HG02840 (cell line): Measurements from ENCODE around the gene SYNE4.
"Not testable (repeated sequence)": the region's sequence is repeated elsewhere in the genome, so short reads cannot be mapped to it uniquely, and the experiment has no call there.

Experiments
- ATAC-seq: cut with Tn5 transposase; IDR thresholded peaks from one replicate; pipeline ENCODE4 v1.9.1; 2021; ENCODE audit warnings: mild to moderate bottlenecking, moderate library complexity, moderate number of reproducible peaks; ENCODE audit not compliant: unreplicated experiment, low FRiP score

SYNE4 gene, protein sequence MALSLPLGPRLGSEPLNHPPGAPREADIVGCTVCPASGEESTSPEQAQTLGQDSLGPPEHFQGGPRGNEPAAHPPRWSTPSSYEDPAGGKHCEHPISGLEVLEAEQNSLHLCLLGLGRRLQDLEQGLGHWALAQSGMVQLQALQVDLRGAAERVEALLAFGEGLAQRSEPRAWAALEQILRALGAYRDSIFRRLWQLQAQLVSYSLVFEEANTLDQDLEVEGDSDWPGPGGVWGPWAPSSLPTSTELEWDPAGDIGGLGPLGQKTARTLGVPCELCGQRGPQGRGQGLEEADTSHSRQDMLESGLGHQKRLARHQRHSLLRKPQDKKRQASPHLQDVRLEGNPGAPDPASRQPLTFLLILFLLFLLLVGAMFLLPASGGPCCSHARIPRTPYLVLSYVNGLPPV

DNA sequence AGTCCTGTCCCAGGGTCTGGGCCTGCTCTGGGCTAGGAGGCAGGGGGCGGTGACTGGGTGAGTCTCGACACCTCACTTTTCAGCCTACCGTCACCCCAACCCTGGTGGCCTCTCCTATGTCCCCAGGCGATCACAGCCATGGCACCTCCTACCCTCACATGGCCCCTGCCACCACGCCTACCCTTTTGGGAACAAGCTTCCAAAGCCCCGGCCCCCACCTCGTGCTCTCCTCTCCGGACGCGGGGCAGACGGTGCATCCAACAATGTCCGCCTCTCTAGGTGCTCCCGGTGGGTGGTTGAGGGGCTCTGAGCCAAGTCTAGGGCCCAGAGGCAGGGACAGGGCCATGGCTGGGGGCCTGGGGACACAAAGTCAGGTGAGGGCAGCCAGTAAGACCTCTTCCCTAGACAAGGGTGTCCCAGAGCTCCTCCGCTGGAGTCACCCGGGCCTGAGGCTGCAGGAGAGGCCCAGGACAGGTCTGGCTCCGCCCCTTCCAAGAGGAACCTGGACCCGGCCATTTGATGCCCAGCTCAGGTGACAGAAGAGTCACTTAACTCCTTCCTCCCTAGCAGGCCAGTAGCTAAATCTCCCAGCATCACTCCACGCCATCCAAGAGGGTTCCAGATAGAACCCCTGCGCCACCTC, at the start of gene SYNE4:
Gene SYNE4 (minus strand): TSS at position 478 of the 643 bp plus-strand sequence. CDS start 132 bp downstream, at position 346.
- no peak for ATAC-seq

DNA sequence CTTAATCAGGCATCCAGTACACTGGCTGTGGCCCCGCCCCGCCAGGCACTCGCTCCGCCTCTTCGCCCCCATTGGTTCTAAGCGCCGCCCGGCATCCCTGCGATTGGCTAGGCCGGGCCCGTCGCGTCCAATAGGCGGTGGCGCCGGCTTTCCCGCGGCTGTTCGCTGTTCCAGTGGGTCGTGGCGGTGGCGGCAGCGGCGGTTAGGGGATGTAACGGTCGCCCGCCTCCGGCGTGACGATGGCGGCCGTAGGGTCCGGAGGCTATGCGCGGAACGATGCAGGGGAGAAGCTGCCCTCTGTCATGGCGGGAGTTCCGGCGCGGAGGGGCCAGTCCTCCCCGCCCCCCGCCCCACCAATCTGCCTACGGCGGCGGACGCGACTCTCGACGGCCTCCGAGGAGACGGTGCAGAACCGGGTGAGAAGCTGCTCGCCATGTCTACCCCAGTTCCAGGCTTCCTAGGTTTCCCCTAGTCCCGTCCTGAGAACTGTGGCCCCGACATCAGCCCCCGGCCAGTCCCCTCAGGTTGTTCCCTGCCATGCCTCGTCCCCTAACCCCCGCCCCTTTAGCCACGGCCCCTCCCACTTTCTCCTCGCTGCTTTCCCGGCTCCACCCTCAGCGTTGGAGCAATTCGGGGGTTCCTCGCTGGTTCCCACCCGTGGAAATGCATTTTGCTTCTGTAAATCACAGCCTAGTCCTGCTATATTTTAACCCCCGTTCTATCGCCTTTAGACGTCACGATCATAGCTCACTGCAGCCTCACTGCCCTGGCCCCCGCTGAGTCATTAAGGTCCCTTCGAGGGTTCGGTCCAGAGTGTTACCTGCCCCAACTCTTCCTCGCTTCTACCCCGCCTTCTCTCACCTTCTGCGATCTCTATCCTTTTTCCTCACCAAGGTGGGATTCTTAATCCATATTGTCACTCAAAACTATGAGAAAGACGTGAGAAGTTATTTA, 46.4 kb upstream of the SYNE4 start, which contains the start of gene WDR62:
Gene WDR62 (plus strand): TSS at position 165 of the 954 bp plus-strand sequence. CDS start 75 bp downstream, at position 240.
- ATAC-seq = peak; percentile 80

DNA sequence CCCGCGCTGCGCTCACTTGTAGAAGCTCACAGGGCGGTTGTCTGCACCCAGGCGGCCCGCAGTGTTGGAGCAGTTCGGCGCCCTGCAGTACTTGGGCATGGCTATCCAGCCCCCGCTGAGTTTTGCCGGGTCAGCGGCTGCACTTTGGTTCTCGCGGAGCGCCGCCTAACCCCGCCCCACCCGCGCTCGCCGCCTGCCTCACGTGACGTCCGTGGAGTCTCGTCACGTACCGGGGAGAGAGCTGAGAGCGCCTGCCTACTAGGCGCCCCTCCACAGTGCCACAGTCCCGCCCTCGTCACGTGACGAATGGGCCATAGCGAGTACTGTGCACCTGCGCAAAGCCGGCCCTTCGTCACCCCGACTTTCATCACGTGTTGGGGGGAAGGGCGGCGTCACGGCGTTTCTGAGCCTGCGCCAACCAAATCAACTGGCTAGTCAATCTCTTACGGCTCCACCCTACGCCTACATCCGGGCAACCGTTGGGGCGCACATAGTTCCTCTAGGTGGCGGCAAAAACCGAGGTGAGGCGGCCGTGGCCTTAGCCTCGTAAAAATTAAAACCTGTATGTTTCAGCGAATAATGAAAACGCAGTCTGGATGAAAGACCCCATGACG, 45.6 kb upstream of the SYNE4 start, which contains the start of gene THAP8:
Gene THAP8 (minus strand): TSS at position 167 of the 614 bp plus-strand sequence. CDS start 68 bp downstream, at position 99.
- ATAC-seq = peak; percentile 79

DNA sequence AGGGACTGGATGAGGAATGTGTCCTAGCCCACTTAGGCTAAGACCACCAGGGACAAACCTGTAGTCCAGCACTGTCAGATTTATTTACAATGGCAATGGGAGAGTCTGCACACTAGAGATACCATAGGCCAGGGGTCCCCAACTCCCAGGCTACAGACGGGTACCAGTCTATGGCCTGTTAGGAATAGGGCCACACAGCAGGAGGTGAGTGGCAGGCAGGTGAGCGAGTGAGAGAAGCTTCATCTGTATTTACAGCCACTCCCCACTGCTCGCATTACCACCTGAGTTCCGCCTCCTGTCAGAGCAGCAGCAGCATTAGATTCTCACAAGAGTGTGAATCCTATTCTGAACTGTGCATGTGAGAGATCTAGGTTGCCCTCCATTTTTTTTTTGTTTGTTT, 43.0 kb upstream of the SYNE4 start:
- no peak for ATAC-seq

DNA sequence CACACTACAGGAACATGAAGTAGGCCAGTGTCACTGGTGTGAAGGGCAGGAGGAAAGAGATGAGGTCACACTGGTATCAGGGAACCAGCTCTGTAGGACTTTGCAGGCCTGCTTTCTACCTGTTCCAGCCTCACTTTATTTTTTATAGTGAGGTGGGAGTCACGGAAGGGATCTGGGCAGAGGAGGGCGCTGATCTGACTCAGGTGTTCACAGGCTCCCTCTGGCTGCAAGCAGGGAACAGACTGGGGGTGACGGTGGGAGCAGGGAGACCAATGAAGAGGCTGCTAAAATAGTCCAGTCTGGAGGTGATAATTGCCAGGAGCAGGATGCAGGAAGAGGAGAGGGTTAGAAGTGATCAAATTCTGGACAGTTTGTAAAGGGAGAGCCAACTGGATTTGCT, 42.6 kb upstream of the SYNE4 start:
- no peak for ATAC-seq

DNA sequence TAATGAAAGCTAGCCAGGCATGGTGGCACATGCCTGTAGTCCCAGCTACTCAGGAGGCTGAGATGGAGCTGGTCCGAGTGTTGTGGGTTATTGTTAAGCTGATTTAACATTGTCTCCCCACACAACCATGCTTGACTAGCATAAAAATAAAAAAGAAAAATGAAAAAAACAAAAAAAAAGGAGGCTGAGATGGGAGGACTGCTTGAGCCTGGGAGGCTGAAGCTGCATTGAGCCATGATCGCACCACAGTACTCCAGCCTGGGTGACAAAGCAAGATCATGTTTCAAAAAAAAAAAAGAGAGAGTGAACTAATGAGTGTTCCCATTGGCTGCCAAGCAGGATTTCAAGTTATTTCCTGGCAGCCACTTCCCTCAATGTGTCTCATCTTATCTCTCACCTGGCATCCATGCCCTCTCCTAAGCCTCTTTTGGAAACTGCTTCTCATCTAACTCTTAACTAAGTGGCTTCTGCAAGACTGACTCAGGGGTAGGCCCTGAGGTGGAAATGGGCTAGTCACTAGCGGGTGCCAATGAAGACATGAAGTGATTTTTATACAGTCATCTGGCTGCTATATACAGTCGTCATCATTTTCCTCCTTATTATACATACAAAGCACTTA, 40.6 kb upstream of the SYNE4 start:
- ATAC-seq = no peak

DNA sequence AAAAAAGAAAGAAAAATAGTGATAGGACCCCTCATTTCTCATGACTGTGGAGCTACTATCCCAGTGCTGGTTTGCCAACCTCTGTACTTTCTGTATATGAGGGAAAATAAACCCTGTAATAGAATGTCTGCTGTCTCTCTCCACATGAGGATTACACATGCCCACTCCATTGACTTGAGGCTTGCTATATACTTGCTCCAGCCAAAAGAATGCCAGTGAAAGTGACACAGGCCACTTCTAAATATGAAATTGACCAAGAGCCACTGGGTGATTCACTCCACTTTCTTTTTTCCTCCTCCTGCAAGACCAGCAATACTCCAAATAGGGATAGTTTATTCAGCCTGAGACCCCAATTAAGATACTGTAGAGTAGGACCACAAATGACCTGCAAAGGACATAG, 39.2 kb upstream of the SYNE4 start:
- ATAC-seq = no peak

DNA sequence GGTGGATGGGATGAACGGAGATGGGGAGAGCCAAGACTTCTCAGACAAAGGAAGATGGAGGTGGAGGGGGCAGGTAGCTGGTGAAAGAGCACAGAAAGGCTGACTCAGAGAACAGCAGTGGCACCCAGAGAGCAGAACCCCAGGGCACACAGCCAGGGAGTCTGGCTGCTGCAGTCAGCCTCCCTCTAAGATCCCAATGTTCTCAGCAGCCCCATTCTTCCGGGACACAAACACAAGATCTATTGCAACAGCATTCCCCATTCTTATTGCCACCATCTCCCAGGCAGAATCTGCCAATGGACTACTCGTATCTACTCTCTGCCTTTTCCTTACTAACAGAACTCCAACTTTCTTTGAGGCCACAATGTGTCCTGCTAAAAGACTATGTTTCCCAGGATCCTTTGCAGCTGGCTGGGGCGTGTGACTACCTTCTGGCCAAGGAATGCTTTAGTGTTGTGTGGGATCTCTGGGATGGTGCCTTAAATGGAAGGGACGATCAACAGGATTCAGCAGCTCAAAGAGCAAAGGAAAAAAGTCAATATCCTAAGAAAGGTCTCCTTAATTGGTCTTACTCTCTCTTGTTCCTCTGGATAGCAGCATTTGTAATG, 37.9 kb upstream of the SYNE4 start:
- ATAC-seq = no peak

DNA sequence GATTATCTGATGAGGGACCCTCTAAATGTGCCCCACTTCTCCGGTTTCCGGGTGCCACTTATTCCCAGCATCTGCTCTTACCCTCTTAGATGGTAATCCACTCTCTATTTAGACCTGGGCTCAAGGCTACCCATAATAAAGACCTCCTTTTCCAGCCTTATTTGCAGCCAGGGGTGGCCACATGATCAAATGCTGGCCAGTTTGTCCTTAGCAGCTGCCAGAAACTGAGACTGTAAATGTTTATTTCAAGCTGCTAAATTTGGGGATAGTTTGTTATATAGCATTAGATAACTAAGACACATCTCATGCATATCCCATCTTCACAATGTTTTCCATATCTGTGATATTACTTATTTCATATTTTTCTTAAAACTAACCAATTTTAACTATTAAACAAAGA, 35.3 kb upstream of the SYNE4 start:
- no peak for ATAC-seq

DNA sequence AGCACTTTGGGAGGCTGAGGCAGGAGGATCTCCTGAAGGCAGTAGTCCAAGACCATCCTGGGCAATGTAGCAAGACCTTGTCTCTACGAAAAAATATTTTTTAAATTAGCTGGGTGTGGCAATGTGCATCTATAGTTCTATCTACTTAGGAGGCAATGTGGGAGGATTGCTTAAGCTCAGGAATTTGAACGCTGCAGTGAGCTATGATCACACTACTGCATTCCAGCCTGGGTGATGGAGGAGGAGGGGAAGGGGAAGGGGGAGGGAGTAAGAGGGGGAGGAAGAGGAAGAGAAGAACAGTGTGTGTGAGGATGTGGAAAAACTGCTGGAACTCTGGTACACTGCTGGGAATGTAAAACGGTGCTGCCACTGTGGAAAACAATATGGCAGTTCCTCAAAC, 33.2 kb upstream of the SYNE4 start:
- no peak for ATAC-seq

DNA sequence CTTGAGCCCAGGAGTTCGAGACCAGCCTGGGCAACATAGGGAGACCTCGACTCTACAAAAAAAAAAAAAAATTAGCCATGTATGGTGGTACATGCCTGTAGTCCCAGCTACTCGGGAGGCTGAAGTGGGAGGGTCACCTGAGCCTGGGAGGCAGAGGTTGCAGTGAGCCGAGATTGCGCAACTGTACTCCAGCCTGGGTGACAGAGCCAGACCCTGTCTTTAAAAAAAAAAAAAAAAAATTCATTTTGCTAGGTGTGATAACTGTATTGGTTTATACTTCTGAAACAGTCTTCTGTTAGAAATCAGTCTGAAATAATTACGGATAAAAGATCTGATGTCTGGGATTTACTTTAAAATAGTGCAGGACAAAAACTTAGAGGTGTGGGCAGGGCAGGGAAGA, 32.5 kb upstream of the SYNE4 start:
- ATAC-seq = not testable (repeated sequence)

DNA sequence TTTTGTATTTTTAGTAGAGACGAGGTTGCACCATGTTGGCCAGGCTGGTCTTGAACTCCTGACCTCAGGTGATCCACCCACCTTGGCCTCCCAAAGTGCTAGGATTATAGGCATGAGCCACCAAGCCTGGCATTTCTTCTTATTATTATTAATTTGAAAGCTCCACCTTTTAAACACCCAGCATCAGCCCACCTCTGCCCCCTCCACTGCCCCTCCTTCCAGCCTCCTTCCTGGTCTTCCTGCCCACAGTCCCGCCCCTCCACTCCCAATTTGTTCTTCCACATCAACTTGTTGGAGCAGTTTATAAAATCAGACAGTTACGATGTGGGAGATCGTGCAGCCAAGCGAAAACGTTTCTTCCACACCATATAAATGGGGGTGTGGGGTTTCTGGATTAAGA, 31.9 kb upstream of the SYNE4 start:
- ATAC-seq = no peak

DNA sequence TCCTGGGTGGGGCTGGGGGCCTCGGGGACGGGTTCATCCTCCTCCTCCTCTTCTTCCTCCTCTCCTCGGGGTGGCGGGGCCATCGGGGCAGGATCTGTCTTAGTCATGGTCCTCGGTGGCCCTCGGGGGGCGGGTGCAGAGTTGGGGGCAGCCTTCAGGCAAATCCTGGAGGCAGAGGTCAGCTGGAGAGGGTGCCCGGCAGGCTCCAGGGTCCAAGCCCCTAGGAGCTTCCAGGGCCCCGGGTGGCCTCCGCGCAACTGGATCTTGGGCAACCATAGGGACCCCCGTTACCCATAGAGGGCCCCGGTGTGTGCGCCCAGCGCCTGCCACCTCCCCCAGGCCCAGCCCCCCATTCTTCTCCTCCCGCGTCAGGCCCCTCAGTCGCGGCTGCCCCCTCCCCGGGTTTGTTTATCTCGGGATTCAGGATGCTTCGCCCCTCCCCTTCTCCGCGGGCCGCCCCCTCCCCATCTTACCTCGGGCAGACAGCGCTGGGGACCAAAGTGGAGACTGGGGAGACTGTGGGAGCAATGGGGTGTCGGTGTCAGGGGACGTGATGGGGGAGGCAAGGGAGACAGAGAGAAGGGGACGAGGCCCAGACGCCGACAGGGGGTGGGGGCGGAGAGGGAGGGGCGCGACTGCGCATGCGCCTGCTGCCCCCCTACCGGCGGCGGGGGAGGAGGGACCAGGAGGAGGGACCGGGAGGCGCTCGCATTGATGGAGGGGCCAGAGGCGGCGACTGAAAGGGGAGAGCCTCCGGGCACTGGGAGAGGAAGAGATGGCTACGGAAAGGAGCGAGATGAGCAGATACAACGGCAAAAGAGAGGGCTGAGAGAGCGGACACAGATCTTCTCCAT, 23.9 kb upstream of the SYNE4 start, which contains the start of gene CLIP3:
Gene CLIP3 (minus strand): TSS at position 623 of the 854 bp plus-strand sequence. CDS start 516 bp downstream, at position 107.
- ATAC-seq = no peak

DNA sequence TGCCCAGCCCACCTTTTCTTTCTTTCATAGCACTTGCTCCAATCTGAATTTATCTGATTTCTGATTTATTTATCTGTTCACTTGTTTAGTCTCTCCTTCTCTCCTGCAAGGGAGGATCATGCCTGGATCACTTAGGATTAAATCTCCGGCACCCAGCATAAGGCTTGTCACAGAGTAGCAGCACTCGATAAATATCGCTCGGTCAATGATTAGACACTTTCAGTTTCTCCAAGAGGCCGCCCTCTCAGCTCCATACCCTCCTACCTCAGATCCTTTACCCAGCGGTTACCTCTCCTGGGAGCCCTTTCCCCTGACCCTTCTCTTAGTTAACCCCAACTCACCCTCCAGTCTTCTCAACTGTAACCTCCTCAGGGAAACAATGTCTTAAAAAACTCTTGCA, 22.7 kb upstream of the SYNE4 start:
- no peak for ATAC-seq

DNA sequence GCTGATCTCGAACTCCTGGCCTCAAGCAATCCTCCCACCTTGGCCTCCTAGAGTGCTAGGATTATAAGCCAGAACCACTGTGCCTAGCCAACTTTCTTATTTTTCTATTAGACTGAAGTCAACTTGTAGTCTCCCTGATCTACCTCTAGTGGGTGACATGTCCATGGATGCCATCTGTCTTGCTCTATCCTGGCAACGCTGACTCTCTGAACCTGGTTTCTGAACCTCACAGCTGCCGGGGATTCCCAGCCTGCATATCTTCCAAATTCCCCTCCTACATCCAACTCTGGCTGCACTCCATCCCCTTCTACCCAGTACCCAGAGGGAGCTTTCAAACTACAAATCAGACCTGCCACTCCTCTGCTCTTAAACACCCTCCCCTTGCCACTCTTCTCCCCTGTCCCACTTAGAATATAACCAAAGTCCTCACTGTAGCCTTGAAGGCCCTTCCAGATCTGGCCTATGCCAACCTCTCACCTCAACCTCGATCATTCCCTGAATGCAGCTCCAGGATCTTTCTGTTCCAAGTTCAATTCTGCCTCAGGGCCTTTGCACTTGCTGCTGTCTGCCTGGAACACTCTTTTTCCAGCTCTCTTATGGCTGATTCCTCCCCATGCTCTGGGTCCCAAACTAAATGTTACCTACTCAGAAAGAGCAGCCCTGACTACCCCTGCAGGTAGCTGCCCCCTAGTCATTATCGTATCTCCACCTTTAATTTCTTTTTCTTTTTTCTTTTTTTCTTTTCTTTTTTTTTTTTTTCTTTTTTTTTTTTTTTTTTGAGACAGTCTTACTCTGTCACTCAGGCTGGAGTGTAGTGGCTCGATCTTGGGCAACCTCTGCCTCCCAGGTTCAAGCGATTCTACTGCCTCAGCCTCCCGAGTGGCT, 21.9 kb upstream of the SYNE4 start:
- no peak for ATAC-seq

DNA sequence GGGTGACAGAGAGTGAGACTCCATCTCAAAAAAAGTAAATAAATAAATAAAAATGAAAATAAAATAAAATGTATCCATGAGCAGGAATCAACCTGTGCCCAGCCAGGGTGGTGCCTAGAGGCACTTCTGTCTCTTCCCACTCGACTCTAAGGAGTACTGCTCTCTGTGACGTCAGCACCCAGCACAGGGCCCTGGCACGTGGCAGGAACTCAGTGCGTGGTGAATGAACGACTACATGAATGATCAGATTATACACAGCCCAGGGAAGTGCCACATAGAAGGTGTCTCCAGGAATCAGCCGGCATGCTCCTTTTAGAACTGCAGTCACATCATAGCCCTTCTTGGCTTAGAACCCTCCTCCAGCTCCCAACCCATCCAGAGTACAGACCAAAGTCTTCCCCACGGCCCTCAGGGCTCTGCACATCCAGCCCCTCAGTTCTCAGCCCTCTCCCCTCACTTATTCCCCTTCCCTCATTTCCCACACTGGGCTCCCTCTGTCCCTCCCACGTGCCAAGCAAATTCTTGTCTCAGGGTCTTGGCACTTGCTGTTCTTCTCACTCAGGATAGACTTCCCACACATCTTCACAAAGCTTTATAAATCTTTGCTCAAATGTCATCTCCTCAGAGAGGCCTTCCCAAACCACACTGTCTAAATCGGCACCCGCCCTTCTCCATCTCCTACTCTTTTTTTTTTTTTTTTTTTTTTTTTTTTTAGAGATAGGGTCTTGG, 19.9 kb upstream of the SYNE4 start:
- no peak for ATAC-seq

DNA sequence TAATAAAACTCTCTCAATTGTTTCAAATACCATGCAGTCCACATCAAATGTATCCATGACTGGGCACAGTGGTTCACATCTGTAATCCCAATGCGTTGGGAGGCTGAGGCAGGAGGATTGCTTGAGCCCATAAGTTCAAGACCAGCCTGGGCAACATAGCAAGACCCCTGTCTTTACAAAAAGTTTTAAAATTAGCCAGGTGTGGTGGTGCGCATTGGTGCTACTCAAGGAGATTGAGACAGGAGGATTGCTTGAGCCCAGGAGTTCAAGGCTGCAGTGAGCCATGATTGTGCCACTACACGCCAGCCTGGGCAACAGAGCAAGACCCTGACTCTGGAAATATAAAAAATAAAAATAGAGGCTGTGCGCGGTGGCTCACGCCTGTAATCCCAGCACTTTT, 19.1 kb upstream of the SYNE4 start:
- no peak for ATAC-seq
